IMR-90 (cell line): ENCODE measurements around the gene TECTB. TPM values are rescaled to one million over a fixed set of nuclear protein-coding genes. Genes with fewer than 3 reads are reported as not detected.

Experiments used
- ATAC-seq: fragments of 200-7000 bp; cut with Tn5 transposase; 2 replicates; pipeline ENCODE4 v1.9.1; 2020; ENCODE audit warnings: low read depth, mild to moderate bottlenecking, moderate library complexity
- BruUV-seq: library from RNA; stranded (reverse); fragments of 400-500 nt; replicated peaks from 2 replicates; lab custom pipeline; 2021; lab: Mats Ljungman, UMichigan
- CTCF ChIA-PET: fragments of 300-600 bp; formaldehyde crosslinking; extraction: SDS; loops from one replicate; lab custom pipeline; 2021; ENCODE audit warnings: antibody characterized with exemption; lab: Yijun Ruan, JAX
- POLR2A ChIA-PET: fragments of 300-600 bp; sonication (Branson Sonifier 250); formaldehyde crosslinking; loops from one replicate; lab custom pipeline; 2022; ENCODE audit warnings: antibody characterized with exemption; ENCODE audit not compliant: unreplicated experiment; lab: Charles Lee
- DNase-seq: peaks from one replicate; pipeline ENCODE4 v3.0.0; 2013
- H2AFZ ChIP-seq: replicated peaks from 2 replicates; pipeline ENCODE3; 2013; ENCODE audit warnings: low read length, mild to moderate bottlenecking; ENCODE audit not compliant: poor library complexity
- H2AK5ac ChIP-seq: 2 replicates; pipeline ENCODE4 v1.6.1; 2013; ENCODE audit warnings: low read depth, low read length, inconsistent platforms
- H2AK9ac ChIP-seq: replicated peaks from 2 replicates; pipeline ENCODE3; 2013; ENCODE audit warnings: mild to moderate bottlenecking, low read depth, low read length, moderate library complexity; ENCODE audit not compliant: poor library complexity
- H2BK120ac ChIP-seq: 2 replicates; pipeline ENCODE4 v1.6.1; 2013; ENCODE audit warnings: low read depth, low read length, inconsistent platforms
- H2BK15ac ChIP-seq: 3 replicates; pipeline ENCODE4 v1.6.1; 2013; ENCODE audit warnings: low read depth, low read length, inconsistent platforms
- H2BK20ac ChIP-seq: 2 replicates; pipeline ENCODE4 v1.6.1; 2013; ENCODE audit warnings: low read depth, mild to moderate bottlenecking, inconsistent platforms, low read length, moderate library complexity
- H2BK5ac ChIP-seq: 2 replicates; pipeline ENCODE4 v1.6.1; 2013; ENCODE audit warnings: mild to moderate bottlenecking, low read depth, low read length, inconsistent platforms; ENCODE audit not compliant: poor library complexity, severe bottlenecking
- H3K14ac ChIP-seq: replicated peaks from 2 replicates; pipeline ENCODE4 v1.6.1; 2013; ENCODE audit warnings: low read depth, low read length, inconsistent platforms
- H3K18ac ChIP-seq: 2 replicates; pipeline ENCODE4 v1.6.1; 2013; ENCODE audit warnings: low read depth, low read length, control low read depth
- H3K23ac ChIP-seq: 2 replicates; pipeline ENCODE4 v1.6.1; 2013; ENCODE audit warnings: low read depth, low read length, inconsistent platforms
- H3K27ac ChIP-seq: 2 replicates; pipeline ENCODE4 v1.5.1; 2013; ENCODE audit warnings: mild to moderate bottlenecking, control low read depth, low read length; ENCODE audit not compliant: insufficient read depth
- H3K27me3 ChIP-seq: 2 replicates; pipeline ENCODE4 v1.6.1; 2013; ENCODE audit warnings: low read length; ENCODE audit not compliant: control insufficient read depth, insufficient read depth
- H3K36me3 ChIP-seq: 2 replicates; pipeline ENCODE4 v1.6.1; 2013; ENCODE audit warnings: low read length, mixed read lengths; ENCODE audit not compliant: control insufficient read depth, insufficient read depth
- H3K4ac ChIP-seq: 2 replicates; pipeline ENCODE4 v1.6.1; 2013; ENCODE audit warnings: low read depth, low read length, inconsistent platforms
- H3K4me1 ChIP-seq: 2 replicates; pipeline ENCODE4 v1.6.1; 2013; ENCODE audit warnings: low read length, mixed read lengths; ENCODE audit not compliant: control insufficient read depth, insufficient read depth
- H3K4me2 ChIP-seq: 2 replicates; pipeline ENCODE4 v1.6.1; 2013; ENCODE audit warnings: low read depth, mild to moderate bottlenecking, control low read depth, low read length, moderate library complexity
- H3K4me3 ChIP-seq: 2 replicates; pipeline ENCODE4 v1.5.1; 2013; ENCODE audit warnings: low read depth, mild to moderate bottlenecking, control low read depth, low read length, moderate library complexity; ENCODE audit not compliant: insufficient read depth
- H3K56ac ChIP-seq: 2 replicates; pipeline ENCODE4 v1.6.1; 2013; ENCODE audit warnings: low read length, inconsistent platforms; ENCODE audit not compliant: insufficient read depth; ENCODE audit errors: extremely low read depth
- H3K79me1 ChIP-seq, 2 experiments: 2 replicates each; pipeline ENCODE4 v1.6.1; 2013; ENCODE audit warnings: low read length in 2 of 2, inconsistent platforms in 1 of 2, low read depth in 1 of 2
- H3K9ac ChIP-seq: 2 replicates; pipeline ENCODE4 v1.6.1; 2013; ENCODE audit warnings: low read depth, low read length, control low read depth
- H3K9me1 ChIP-seq: 2 replicates; pipeline ENCODE4 v1.6.1; 2013; ENCODE audit warnings: low read length, inconsistent platforms; ENCODE audit not compliant: insufficient read depth
- H3K9me3 ChIP-seq: 2 replicates; pipeline ENCODE4 v1.6.1; 2013; ENCODE audit warnings: low read length; ENCODE audit not compliant: control insufficient read depth, insufficient read depth
- H4K20me1 ChIP-seq: 2 replicates; pipeline ENCODE4 v1.6.1; 2013; ENCODE audit warnings: low read length, inconsistent platforms; ENCODE audit not compliant: insufficient read depth
- H4K5ac ChIP-seq: 2 replicates; pipeline ENCODE4 v1.6.1; 2013; ENCODE audit warnings: mild to moderate bottlenecking, low read depth, low read length, control low read depth
- H4K8ac ChIP-seq, 2 experiments: 2 replicates each; pipeline ENCODE4 v1.6.1; 2013; ENCODE audit warnings: low read depth in 2 of 2, low read length in 2 of 2, control low read depth in 1 of 2, inconsistent platforms in 1 of 2
- H4K91ac ChIP-seq: 2 replicates; pipeline ENCODE4 v1.6.1; 2013; ENCODE audit warnings: low read depth, low read length, inconsistent platforms; ENCODE audit not compliant: insufficient read depth
- BHLHE40 ChIP-seq: fragments of 150-350 bp; IDR thresholded peaks from 2 replicates; pipeline ENCODE4 v1.6.1; 2016; ENCODE audit warnings: mild to moderate bottlenecking, low read depth, low read length
- CEBPB ChIP-seq: IDR thresholded peaks from 2 replicates; pipeline ENCODE4 v1.6.1; 2012; ENCODE audit warnings: low read depth, low read length, improper control_type of control experiment
- CHD1 ChIP-seq: IDR thresholded peaks from 2 replicates; pipeline ENCODE4 v1.6.1; 2012; ENCODE audit warnings: low read depth, low read length, improper control_type of control experiment
- FOS ChIP-seq: fragments of 150-350 bp; IDR thresholded peaks from 2 replicates; pipeline ENCODE4 v1.6.1; 2016; ENCODE audit warnings: low read depth, low read length
- MAFK ChIP-seq: IDR thresholded peaks from 2 replicates; pipeline ENCODE4 v1.6.1; 2012; ENCODE audit warnings: low read depth, low read length, improper control_type of control experiment
- MAZ ChIP-seq: IDR thresholded peaks from 2 replicates; pipeline ENCODE4 v1.6.1; 2012; ENCODE audit warnings: low read depth, mild to moderate bottlenecking, low read length, improper control_type of control experiment, moderate library complexity, borderline replicate concordance
- MXI1 ChIP-seq: IDR thresholded peaks from 2 replicates; pipeline ENCODE4 v1.6.1; 2012; ENCODE audit warnings: low read depth, mild to moderate bottlenecking, low read length, moderate library complexity, borderline replicate concordance
- NFE2L2 ChIP-seq: fragments of 150-350 bp; IDR thresholded peaks from 2 replicates; pipeline ENCODE4 v1.6.1; 2016; ENCODE audit warnings: low read depth, mild to moderate bottlenecking, low read length
- POLR2A ChIP-seq: IDR thresholded peaks from 2 replicates; pipeline ENCODE4 v1.6.1; 2012; ENCODE audit warnings: mild to moderate bottlenecking, low read depth, low read length
- RAD21 ChIP-seq: IDR thresholded peaks from 2 replicates; pipeline ENCODE4 v1.6.1; 2012; ENCODE audit warnings: low read length, improper control_type of control experiment
- RCOR1 ChIP-seq: IDR thresholded peaks from 2 replicates; pipeline ENCODE4 v1.6.1; 2012; ENCODE audit warnings: mild to moderate bottlenecking, low read length, improper control_type of control experiment; ENCODE audit not compliant: insufficient replicate concordance
- RFX5 ChIP-seq: IDR thresholded peaks from 2 replicates; pipeline ENCODE4 v1.8.0; 2012; ENCODE audit warnings: low read depth, mild to moderate bottlenecking, low read length, moderate library complexity
- SMC3 ChIP-seq: fragments of 150-350 bp; IDR thresholded peaks from 2 replicates; pipeline ENCODE4 v1.6.1; 2016; ENCODE audit warnings: low read depth, mild to moderate bottlenecking, antibody characterized with exemption, low read length, moderate library complexity
- dilution Hi-C: fragments of 300-500 bp; cut with HindIII; formaldehyde crosslinking; loops from one replicate; pipeline ENCODE4 v1.14.3; 2018; ENCODE audit warnings: low sequenced_read_pairs; ENCODE audit not compliant: unreplicated experiment
- in situ Hi-C: fragments of 300-500 bp; cut with MboI; formaldehyde crosslinking; loops from 3 replicates; pipeline ENCODE4 v1.14.3; 2019; ENCODE audit warnings: low sequenced_read_pairs, inconsistent platforms, mixed read lengths
- intact Hi-C: fragments of 100-400 bp; cut with micrococcal nuclease; formaldehyde crosslinking; loops from 2 replicates; pipeline ENCODE4 v1.10.0; 2022
- polyA plus RNA-seq, 3 experiments: library from polyadenylated mRNA; depleted of rRNA; stranded (reverse); fragments of >200 nt; gene quantifications; 2 replicates each; pipeline ENCODE4 v1.2.3, GENCODE V29; 2012; ENCODE audit warnings: low replicate concordance in 1 of 3
- total RNA-seq: library from RNA; depleted of rRNA; stranded (reverse); fragments of >200 nt; gene quantifications from 2 replicates; pipeline ENCODE4 v1.2.3, GENCODE V29; 2012
- TF ChIP-seq, protein P1 (sequence below): fragments of 150-350 bp; IDR thresholded peaks from 2 replicates; pipeline ENCODE4 v1.6.1; 2017; ENCODE audit warnings: mild to moderate bottlenecking, antibody characterized with exemption, low read length, low read depth
- TF ChIP-seq, protein P2 (sequence below): fragments of 150-350 bp; IDR thresholded peaks from 2 replicates; pipeline ENCODE4 v1.6.1; 2016; ENCODE audit warnings: low read depth, mild to moderate bottlenecking, low read length, moderate library complexity, borderline replicate concordance
- TF ChIP-seq, protein P3 (sequence below): conservative IDR thresholded peaks from 2 replicates; pipeline ENCODE4 v1.5.1; 2012; ENCODE audit warnings: mild to moderate bottlenecking, low read depth, low read length, improper control_type of control experiment

The TECTB gene
- total and polyA plus RNA-seq, 2 of the 4 experiments (the other 2 are of a cell fraction) = not detected

DNA sequence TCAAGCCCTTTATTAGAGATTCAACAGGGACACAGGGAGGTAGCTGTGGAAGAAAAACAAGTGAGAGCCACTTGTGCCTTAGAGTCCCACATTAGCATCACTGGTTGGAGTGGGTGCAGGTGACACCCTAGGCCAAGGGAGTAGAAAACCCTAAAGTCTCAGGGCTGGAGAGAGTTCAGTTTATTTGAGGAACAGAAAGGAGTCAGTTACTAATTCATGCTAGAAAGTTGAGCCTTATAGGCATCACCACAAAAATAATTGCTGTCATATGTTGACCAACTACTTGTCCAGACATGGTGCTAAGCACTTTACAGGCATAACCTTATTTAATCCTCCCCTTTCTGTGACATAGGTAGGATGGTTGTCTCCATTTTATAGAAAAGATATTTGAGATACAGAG is 69.8 kb downstream of the TECTB start:
- Histone ChIP-seq H2AK9ac (peak overlapping the region; percentile 16), H3K4me2 (no peak overlapping the region), H4K20me1 (no peaks in the 10 kb centered on the region), H3K79me1 (no peaks in the 10 kb centered on the region), H3K9me3 (no peaks in the 10 kb centered on the region), H4K8ac (no peak overlapping the region), H3K4ac (no peak overlapping the region), H3K9ac (no peak overlapping the region), H3K27ac (no peak overlapping the region), H2BK20ac (no peak overlapping the region), H2AFZ (no peak overlapping the region), H3K4me3 (no peak overlapping the region), H3K27me3 (no peaks in the 10 kb centered on the region), H2BK120ac (no peak overlapping the region), H2AK5ac (no peak overlapping the region), H3K56ac (no peak overlapping the region), H3K9me1 (no peaks in the 10 kb centered on the region), H3K23ac (no peak overlapping the region), H3K14ac (no peak overlapping the region), H3K36me3 (no peaks in the 10 kb centered on the region), H2BK5ac (no peak overlapping the region), H2BK15ac (no peak overlapping the region), H3K18ac (no peak overlapping the region), H4K91ac (no peak overlapping the region), H3K4me1 (no peaks in the 10 kb centered on the region), H4K5ac (no peak overlapping the region)
- no TSS peak for BruUV-seq
- no peak for DNase-seq
- intact Hi-C loops = no loop called here
- CTCF ChIA-PET = no interaction called here
- in situ Hi-C loops = no loop called here
- TF ChIP-seq SMC3 (no peak), FOS (no peak), RAD21 (no peak), CHD1 (no peak), MAFK (no peak), RCOR1 (no peak), POLR2A (no peak), MAZ (no peak), NFE2L2 (no peak), MXI1 (no peak), RFX5 (no peak), BHLHE40 (no peak), CEBPB (no peak)
- TF ChIP-seq, protein P1, sequence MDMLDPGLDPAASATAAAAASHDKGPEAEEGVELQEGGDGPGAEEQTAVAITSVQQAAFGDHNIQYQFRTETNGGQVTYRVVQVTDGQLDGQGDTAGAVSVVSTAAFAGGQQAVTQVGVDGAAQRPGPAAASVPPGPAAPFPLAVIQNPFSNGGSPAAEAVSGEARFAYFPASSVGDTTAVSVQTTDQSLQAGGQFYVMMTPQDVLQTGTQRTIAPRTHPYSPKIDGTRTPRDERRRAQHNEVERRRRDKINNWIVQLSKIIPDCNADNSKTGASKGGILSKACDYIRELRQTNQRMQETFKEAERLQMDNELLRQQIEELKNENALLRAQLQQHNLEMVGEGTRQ = no peak
- TF ChIP-seq, protein P2, sequence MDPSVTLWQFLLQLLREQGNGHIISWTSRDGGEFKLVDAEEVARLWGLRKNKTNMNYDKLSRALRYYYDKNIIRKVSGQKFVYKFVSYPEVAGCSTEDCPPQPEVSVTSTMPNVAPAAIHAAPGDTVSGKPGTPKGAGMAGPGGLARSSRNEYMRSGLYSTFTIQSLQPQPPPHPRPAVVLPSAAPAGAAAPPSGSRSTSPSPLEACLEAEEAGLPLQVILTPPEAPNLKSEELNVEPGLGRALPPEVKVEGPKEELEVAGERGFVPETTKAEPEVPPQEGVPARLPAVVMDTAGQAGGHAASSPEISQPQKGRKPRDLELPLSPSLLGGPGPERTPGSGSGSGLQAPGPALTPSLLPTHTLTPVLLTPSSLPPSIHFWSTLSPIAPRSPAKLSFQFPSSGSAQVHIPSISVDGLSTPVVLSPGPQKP = no peak
- TF ChIP-seq, protein P3, sequence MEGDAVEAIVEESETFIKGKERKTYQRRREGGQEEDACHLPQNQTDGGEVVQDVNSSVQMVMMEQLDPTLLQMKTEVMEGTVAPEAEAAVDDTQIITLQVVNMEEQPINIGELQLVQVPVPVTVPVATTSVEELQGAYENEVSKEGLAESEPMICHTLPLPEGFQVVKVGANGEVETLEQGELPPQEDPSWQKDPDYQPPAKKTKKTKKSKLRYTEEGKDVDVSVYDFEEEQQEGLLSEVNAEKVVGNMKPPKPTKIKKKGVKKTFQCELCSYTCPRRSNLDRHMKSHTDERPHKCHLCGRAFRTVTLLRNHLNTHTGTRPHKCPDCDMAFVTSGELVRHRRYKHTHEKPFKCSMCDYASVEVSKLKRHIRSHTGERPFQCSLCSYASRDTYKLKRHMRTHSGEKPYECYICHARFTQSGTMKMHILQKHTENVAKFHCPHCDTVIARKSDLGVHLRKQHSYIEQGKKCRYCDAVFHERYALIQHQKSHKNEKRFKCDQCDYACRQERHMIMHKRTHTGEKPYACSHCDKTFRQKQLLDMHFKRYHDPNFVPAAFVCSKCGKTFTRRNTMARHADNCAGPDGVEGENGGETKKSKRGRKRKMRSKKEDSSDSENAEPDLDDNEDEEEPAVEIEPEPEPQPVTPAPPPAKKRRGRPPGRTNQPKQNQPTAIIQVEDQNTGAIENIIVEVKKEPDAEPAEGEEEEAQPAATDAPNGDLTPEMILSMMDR = no peak
- dilution Hi-C loops = no loop called here
- POLR2A ChIA-PET = no interaction called here
- no peak for ATAC-seq
